PC-9 (cell line): ENCODE measurements around the gene MBD3L3. TPM values are rescaled to one million over a fixed set of nuclear protein-coding genes. Genes with fewer than 3 reads are reported as not detected.

Experiments used
- BruUV-seq: library from RNA; stranded (reverse); fragments of 400-500 nt; replicated peaks from 2 replicates; lab custom pipeline; 2021; lab: Mats Ljungman, UMichigan
- CTCF ChIA-PET: fragments of 300-600 bp; sonication (Branson Sonifier 250); formaldehyde crosslinking; loops from one replicate; lab custom pipeline; 2022; ENCODE audit warnings: antibody characterized with exemption; lab: Charles Lee
- POLR2A ChIA-PET: fragments of 300-600 bp; sonication (Branson Sonifier 250); formaldehyde crosslinking; loops from one replicate; lab custom pipeline; 2022; ENCODE audit warnings: antibody characterized with exemption; ENCODE audit not compliant: unreplicated experiment; lab: Charles Lee
- DNase-seq, 2 experiments: peaks; one replicate each; pipeline versions ENCODE4 v3.0.0 to v3.0.0-alpha.2; 2015 to 2022; ENCODE audit warnings: mixed read lengths in 1 of 2
- H2AFZ ChIP-seq: fragments of 200-600 bp; sonication (generic); 2 replicates; pipeline ENCODE4 v1.8.1; 2017; ENCODE audit warnings: antibody characterized with exemption
- H3F3A ChIP-seq: fragments of 200-600 bp; sonication (generic); 2 replicates; pipeline ENCODE4 v1.8.1; 2017; ENCODE audit warnings: antibody characterized with exemption, mild to moderate bottlenecking, low read depth; ENCODE audit not compliant: insufficient read depth
- H3K27ac ChIP-seq: fragments of 200-600 bp; sonication (generic); 2 replicates; pipeline ENCODE4 v1.6.1; 2016; ENCODE audit warnings: mixed run types
- H3K27me3 ChIP-seq: fragments of 200-600 bp; sonication (generic); 2 replicates; pipeline ENCODE4 v1.6.1; 2016; ENCODE audit warnings: low read depth, mixed run types; ENCODE audit not compliant: insufficient read depth
- H3K36me3 ChIP-seq: fragments of 200-600 bp; sonication (generic); 2 replicates; pipeline ENCODE4 v1.6.1; 2016; ENCODE audit warnings: low read depth, mixed run types
- H3K4me1 ChIP-seq: fragments of 200-600 bp; sonication (generic); replicated peaks from 2 replicates; pipeline ENCODE4 v1.6.1; 2016; ENCODE audit warnings: mixed run types; ENCODE audit not compliant: insufficient read depth
- H3K4me2 ChIP-seq: fragments of 200-600 bp; sonication (generic); 2 replicates; pipeline ENCODE4 v1.6.1; 2017; ENCODE audit warnings: mixed run types
- H3K4me3 ChIP-seq: fragments of 200-600 bp; sonication (generic); 2 replicates; pipeline ENCODE4 v1.6.1; 2016; ENCODE audit warnings: mixed run types
- H3K79me2 ChIP-seq: fragments of 200-600 bp; sonication (generic); 2 replicates; pipeline ENCODE4 v1.6.1; 2017; ENCODE audit warnings: low read depth, mixed run types
- H3K9me2 ChIP-seq: fragments of 200-600 bp; sonication (generic); 2 replicates; pipeline ENCODE4 v1.8.1; 2017; ENCODE audit warnings: mild to moderate bottlenecking; ENCODE audit not compliant: insufficient read depth
- H3K9me3 ChIP-seq: fragments of 200-600 bp; sonication (generic); 2 replicates; pipeline ENCODE4 v1.8.1; 2016; ENCODE audit warnings: low read depth; ENCODE audit not compliant: insufficient read depth
- H4K20me1 ChIP-seq: fragments of 200-600 bp; sonication (generic); 2 replicates; pipeline ENCODE4 v1.8.1; 2017; ENCODE audit not compliant: insufficient read depth
- CTCF ChIP-seq: fragments of 200-600 bp; sonication (generic); conservative IDR thresholded peaks from 2 replicates; pipeline ENCODE4 v1.6.1; 2017; ENCODE audit warnings: mixed run types, antibody characterized with exemption, mild to moderate bottlenecking, moderate library complexity
- EZH2 ChIP-seq: fragments of 200-600 bp; sonication (generic); IDR thresholded peaks from 2 replicates; pipeline ENCODE4 v1.8.0; 2017; ENCODE audit warnings: antibody characterized with exemption, low read depth
- intact Hi-C: fragments of 100-400 bp; cut with micrococcal nuclease; formaldehyde crosslinking; loops from one replicate; pipeline ENCODE4 v1.10.0; 2022; ENCODE audit not compliant: unreplicated experiment
- total RNA-seq: library from RNA; stranded (reverse); gene quantifications from 2 replicates; pipeline ENCODE4 v1.2.3, GENCODE V29; 2021

Gene MBD3L3
- total RNA-seq, 1 experiment from 2014 or later = not detected

GRCh38 chr19:7072541-7072940 lies 14.1 kb upstream of the MBD3L3 start:
- Histone ChIP-seq H4K20me1 (no peaks in the 10 kb centered on the region), H3K4me1 (no peaks in the 10 kb centered on the region), H3K4me3 (no peak overlapping the region), H3K4me2 (no peak overlapping the region), H3K79me2 (peaks cover 12% of the 10 kb centered on the region), H3K9me3 (peaks cover 4% of the 10 kb centered on the region; the same call in 1 of the 2 replicates), H3K9me2 (no peaks in the 10 kb centered on the region), H3K36me3 (peaks cover 35% of the 10 kb centered on the region), H3K27ac (no peak overlapping the region), H2AFZ (no peak overlapping the region), H3F3A (no peaks in the 10 kb centered on the region), H3K27me3 (no peaks in the 10 kb centered on the region)
- POLR2A ChIA-PET = no interaction called here
- intact Hi-C loops = no loop called here
- no TSS peak for BruUV-seq
- no peak for TF ChIP-seq CTCF
- TF ChIP-seq EZH2 = no peak
- CTCF ChIA-PET = no interaction called here
- DNase-seq = no peak

- no TSS peak for BruUV-seq
Measured at GRCh38 chr19:7069904-7070226, 11.4 kb upstream of the MBD3L3 start.

GRCh38 chr19:7069042-7069903 lies 10.8 kb upstream of the MBD3L3 start, which contains the start of gene ZNF557:
TSS of gene ZNF557 (plus strand) at chr19:7069703. CDS start at chr19:7075075, 5,372 bp downstream.
- no peaks in the 10 kb centered on the region for H3F3A ChIP-seq
- no peaks in the 10 kb centered on the region for H3K9me2 ChIP-seq
- no peak within 1 kb of the TSS for H3K27ac ChIP-seq
- POLR2A ChIA-PET = interaction anchor here (0.6 to 0.8 kb wide), 6 partner anchors 392 to 851 kb away, joined by 4 to 15 read pairs (median 4); no protein-coding TSS in a partner anchor
- intact Hi-C loops = no loop called here
- peaks cover 13% of the 10 kb centered on the region for H3K36me3 ChIP-seq
- peak; percentile 77 to 94 for DNase-seq
- peak within 1 kb of the TSS; percentile 94 for H3K4me3 ChIP-seq
- no peaks in the 10 kb centered on the region for H3K9me3 ChIP-seq
- H3K4me1 ChIP-seq = no peaks in the 10 kb centered on the region
- peak within 1 kb of the TSS; percentile 82 for H3K4me2 ChIP-seq
- H3K27me3 ChIP-seq = no peaks in the 10 kb centered on the region
- H4K20me1 ChIP-seq = no peaks in the 10 kb centered on the region
- no peak for TF ChIP-seq CTCF
- no peak for TF ChIP-seq EZH2
- no TSS peak for BruUV-seq
- CTCF ChIA-PET = no interaction called here
- H2AFZ ChIP-seq = peak within 1 kb of the TSS; percentile 96
- H3K79me2 ChIP-seq = peaks cover 12% of the 10 kb centered on the region

More at GRCh38 chr19:7069904-7070226, 11.4 kb upstream of the MBD3L3 start:
- peaks cover 12% of the 10 kb centered on the region for H3K79me2 ChIP-seq
- intact Hi-C loops = no loop called here
- peak overlapping the region; percentile 82 for H3K4me2 ChIP-seq
- ChIA-PET CTCF (interaction anchor here (0.6 kb wide), 1 partner anchor 129 kb away, joined by 6 read pairs; no protein-coding TSS in a partner anchor), POLR2A (interaction anchor here (0.7 kb wide), 1 partner anchor 687 kb away, joined by 5 read pairs; no protein-coding TSS in a partner anchor)
- TF ChIP-seq CTCF (no peak), EZH2 (no peak)
- H3K9me3 ChIP-seq = no peaks in the 10 kb centered on the region
- no peak for DNase-seq
- H3K27me3 ChIP-seq = no peaks in the 10 kb centered on the region
- no peaks in the 10 kb centered on the region for H3K4me1 ChIP-seq
- peak overlapping the region; percentile 94 for H3K4me3 ChIP-seq
- H3K27ac ChIP-seq = no peak overlapping the region
- no peaks in the 10 kb centered on the region for H3K9me2 ChIP-seq
- H2AFZ ChIP-seq = peak overlapping the region; percentile 96
- no peaks in the 10 kb centered on the region for H3F3A ChIP-seq
- H4K20me1 ChIP-seq = no peaks in the 10 kb centered on the region
- peaks cover 13% of the 10 kb centered on the region for H3K36me3 ChIP-seq
